Spleen (tissue), 11 donors: Measurements from ENCODE around the gene NUDT12. TPM values are rescaled to one million over a fixed set of nuclear protein-coding genes. Genes with fewer than 3 reads are reported as not detected.

Source experiments
- DNase-seq: peaks from one replicate; pipeline ENCODE4 v3.0.0-alpha.2; 2020
- H3K27ac ChIP-seq, 8 donors: fragments of 200-600 bp; sonication (generic) in 7 of 8; 1 replicate in 4 of 8; 2 replicates in 4 of 8; pipeline versions ENCODE4 v1.5.0 to v1.8.0; 2016 to 2021; ENCODE audit warnings: inconsistent platforms in 4 of 8, mild to moderate bottlenecking in 4 of 8, moderate library complexity in 1 of 8
- H3K27me3 ChIP-seq, 7 donors: fragments of 200-600 bp; sonication (generic) in 6 of 7; replicated peaks in 1 of 7; 1 replicate in 4 of 7; 2 replicates in 3 of 7; pipeline versions ENCODE4 v1.5.0 to v1.8.0; 2016 to 2021; ENCODE audit warnings: inconsistent platforms in 3 of 7, mild to moderate bottlenecking in 1 of 7
- H3K36me3 ChIP-seq, 6 donors: fragments of 200-600 bp; sonication (generic) in 5 of 6; 1 replicate in 4 of 6; 2 replicates in 2 of 6; pipeline versions ENCODE4 v1.5.0 to v1.8.0; 2016 to 2021; ENCODE audit warnings: inconsistent platforms in 2 of 6
- H3K4me1 ChIP-seq, 6 donors: fragments of 200-600 bp; sonication (generic) in 5 of 6; 1 replicate in 3 of 6; 2 replicates in 3 of 6; pipeline versions ENCODE4 v1.5.0 to v1.8.0; 2016 to 2021; ENCODE audit warnings: inconsistent platforms in 3 of 6
- H3K4me3 ChIP-seq, 8 donors: fragments of 200-600 bp; sonication (generic) in 7 of 8; 1 replicate in 4 of 8; 2 replicates in 4 of 8; pipeline versions ENCODE4 v1.5.0 to v1.8.0; 2016 to 2021; ENCODE audit warnings: inconsistent platforms in 4 of 8, mild to moderate bottlenecking in 4 of 8, moderate library complexity in 2 of 8
- H3K9me3 ChIP-seq, 8 donors: fragments of 200-600 bp; sonication (generic) in 7 of 8; 1 replicate in 4 of 8; 2 replicates in 4 of 8; pipeline versions ENCODE4 v1.5.0 to v1.8.0; 2016 to 2021; ENCODE audit warnings: inconsistent platforms in 4 of 8
- CTCF ChIP-seq, 11 experiments: fragments of 200-600 bp in 7 of 11; fragments of 450-650 bp in 4 of 11; sonication (generic) in 4 of 11; IDR thresholded peaks in 8 of 11; conservative IDR thresholded peaks in 3 of 11; 1 replicate in 7 of 11; 2 replicates in 4 of 11; pipeline versions ENCODE4 v1.4.0 to v1.8.0; 2016 to 2021; ENCODE audit warnings: antibody characterized with exemption in 11 of 11, inconsistent platforms in 4 of 11, mild to moderate bottlenecking in 1 of 11
- POLR2A ChIP-seq, 3 donors: fragments of 450-650 bp; IDR thresholded peaks; one replicate each; pipeline ENCODE4 v1.5.1; 2017; ENCODE audit warnings: antibody characterized with exemption in 3 of 3, mild to moderate bottlenecking in 1 of 3
- POLR2AphosphoS5 ChIP-seq, 3 donors: sonication (generic); formaldehyde crosslinking; IDR thresholded peaks; one replicate each; pipeline ENCODE4 v1.5.1; 2017; ENCODE audit warnings: antibody characterized with exemption in 3 of 3
- WGBS, 5 donors: extraction: QIAGEN DNeasy Blood & Tissue Kit in 3 of 5; methylation state at CpG; one replicate each; pipeline versions ENCODE4 v1.1.5 to v1.1.7; 2013 to 2018; 5-methylcytosine and 5-hydroxymethylcytosine counted together
- intact Hi-C: fragments of 100-400 bp; cut with DNase I; formaldehyde crosslinking; loops from one replicate; pipeline ENCODE4 v1.15.0; 2023; ENCODE audit warnings: low total_unique reads
- polyA plus RNA-seq, 3 donors: library from polyadenylated mRNA; stranded (reverse); fragments of 200-250 nt; gene quantifications; one replicate each; pipeline ENCODE4 v1.2.1, GENCODE V29; 2013
- total RNA-seq, 7 donors: library from RNA; depleted of rRNA in 3 of 7; stranded (reverse); fragments of >200 nt in 3 of 7; fragmentation: NEBNext Ultra II Directional in 4 of 7; extraction: Animal tissue kit (Norgen Biotek cat#: 25700) in 4 of 7; gene quantifications; one replicate each; pipeline versions ENCODE4 v1.1.0 to v1.2.1, GENCODE V29; 2016 to 2021
- donor health status: healthy with polysubstance abuse.
- donor health status: DM: no; HTN: no; CAD: no; lungs with moderate emphysema.
- donor health status: DM: no; HTN: no; CAD: no.
- donor health status: Bipolar disorder and iron deficiency.
- donor health status: healthy.
- donor health status: DM: no; HTN: no; CAD: no.
- donor health status: DM: yes; HTN: yes; CAD: no.

The NUDT12 gene
- total and polyA plus RNA-seq, 10 donors, result 3.0 to 13.1 (median 5.2) TPM

GRCh38 chr5:103502662-103503061 is 59.9 kb downstream of the NUDT12 start:
- intact Hi-C loops, result no loop called here
- peaks cover 0 to 19% (median 13%) of the 10 kb centered on the region in 8 donors for H3K9me3 ChIP-seq
- WGBS, 5 donors, result 82 to 96% (median 90%) methylated on average over 3 of the region's 3 CpGs
- H3K36me3 ChIP-seq, result no peaks in the 10 kb centered on the region
- DNase-seq, result no peak
- no peak for TF ChIP-seq POLR2AphosphoS5 (IDR thresholded peaks at IDR 0.05)
- no peak for TF ChIP-seq CTCF (IDR thresholded peaks at IDR 0.05 in 8 of 11, conservative IDR thresholded peaks at IDR 0.05 in 3 of 11)
- no peak for TF ChIP-seq POLR2A (IDR thresholded peaks at IDR 0.05)
- peaks cover 0 to 10% (median 1%) of the 10 kb centered on the region in 6 donors for H3K4me1 ChIP-seq
- H3K4me3 ChIP-seq, result no peak overlapping the region
- H3K27ac ChIP-seq, result no peak overlapping the region
- H3K27me3 ChIP-seq, result no peaks in the 10 kb centered on the region
